Activated B cell treated with CpG ODN at 0.5 μM for 24 hours (primary cell): ENCODE results near the gene VEZF1. TPM values are rescaled to one million over a fixed set of nuclear protein-coding genes. Genes with fewer than 3 reads are reported as not detected.

Source experiments
- ATAC-seq: fragments of 200-7000 bp; cut with Tn5 transposase; one replicate; pipeline ENCODE4 v1.10.0; 2021; ENCODE audit warnings: low read depth, mild to moderate bottlenecking, moderate library complexity
- CTCF ChIA-PET: fragments of 350-600 bp; sonication (Branson Sonifier 250); formaldehyde crosslinking; loops from one replicate; lab custom pipeline; 2021; ENCODE audit warnings: antibody characterized with exemption; lab: Charles Lee
- POLR2A ChIA-PET: fragments of 350-600 bp; sonication (Branson Sonifier 250); formaldehyde crosslinking; loops from one replicate; lab custom pipeline; 2021; ENCODE audit warnings: antibody characterized with exemption; lab: Charles Lee
- DNase-seq: peaks from one replicate; pipeline ENCODE4 v3.0.0; 2022
- H3K27ac Mint-ChIP-seq: one replicate; pipeline ENCODE4 v1.8.0; 2020; ENCODE audit warnings: mixed read lengths
- H3K27me3 Mint-ChIP-seq: one replicate; pipeline ENCODE4 v1.8.0; 2021; ENCODE audit warnings: mixed read lengths
- H3K36me3 Mint-ChIP-seq: one replicate; pipeline ENCODE4 v1.8.0; 2021; ENCODE audit warnings: low read depth, mixed read lengths
- H3K4me1 Mint-ChIP-seq: one replicate; pipeline ENCODE4 v1.8.0; 2021; ENCODE audit warnings: mixed read lengths
- H3K4me3 Mint-ChIP-seq: one replicate; pipeline ENCODE4 v1.8.0; 2020; ENCODE audit warnings: mild to moderate bottlenecking, mixed read lengths
- H3K9me3 Mint-ChIP-seq: one replicate; pipeline ENCODE4 v1.8.0; 2020; ENCODE audit warnings: mixed read lengths
- intact Hi-C: fragments of 100-400 bp; cut with micrococcal nuclease; formaldehyde crosslinking; loops from one replicate; pipeline ENCODE4 v1.15.1; 2024
- total RNA-seq: library from RNA; stranded (reverse); gene quantifications from 2 replicates; pipeline ENCODE4 v1.2.3, GENCODE V29; 2022
- TF ChIP-seq, protein P1 (sequence below): fragments of 200-600 bp; IDR thresholded peaks from one replicate; pipeline ENCODE4 v1.8.0; 2022; ENCODE audit warnings: antibody characterized with exemption, mild to moderate bottlenecking

VEZF1 gene
- total RNA-seq, 1 donor from 2014 or later, result 45.1 TPM

DNA sequence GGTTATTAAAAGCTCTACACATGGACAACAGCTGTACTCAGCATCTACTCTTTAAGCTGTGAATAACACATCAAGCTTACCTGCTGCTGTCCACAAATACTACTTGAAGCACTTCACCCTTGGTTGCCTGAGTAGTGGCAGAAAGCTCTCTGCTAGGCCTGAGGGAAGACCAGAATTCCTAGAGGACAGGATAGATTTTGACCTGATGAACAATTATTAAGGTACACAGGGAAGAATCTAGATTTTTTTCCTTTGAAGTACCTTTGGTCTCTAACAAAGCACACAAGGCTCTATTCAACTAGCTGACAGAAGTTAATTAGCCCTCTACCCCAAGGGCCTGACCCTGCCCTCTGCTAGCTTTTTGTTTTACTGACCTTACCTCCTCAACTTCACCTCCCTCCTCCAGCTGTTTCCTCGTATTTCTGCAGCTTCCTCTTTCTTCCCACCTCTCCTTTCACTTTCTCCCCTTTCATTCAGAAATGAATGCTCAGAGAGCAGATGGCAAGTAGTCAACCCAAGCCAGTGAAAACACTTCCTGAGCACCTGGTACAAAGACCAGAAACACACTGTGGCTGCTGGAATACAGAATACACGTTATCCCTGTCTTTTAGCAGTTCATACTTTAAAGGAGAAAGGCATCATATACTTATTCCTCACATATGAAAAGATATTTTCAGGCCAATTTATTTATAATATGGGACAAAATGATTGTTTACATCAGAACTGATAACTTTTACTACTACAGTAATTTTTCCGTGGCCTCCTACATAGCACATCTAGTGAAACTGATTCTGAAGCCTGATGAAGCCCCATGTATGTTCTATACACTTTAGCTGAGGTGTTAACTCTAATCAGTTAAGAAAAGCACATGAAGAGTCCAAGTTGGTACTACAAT is 5.7 kb upstream of the VEZF1 start:
- Mint-ChIP-seq H3K27ac (peak overlapping the region; percentile 25), H3K9me3 (no peaks in the 10 kb centered on the region), H3K27me3 (no peaks in the 10 kb centered on the region), H3K4me3 (peak overlapping the region; percentile 30), H3K36me3 (peaks cover 9% of the 10 kb centered on the region), H3K4me1 (peaks cover 38% of the 10 kb centered on the region)
- ChIA-PET CTCF (interaction anchor here (0.8 to 11.4 kb wide), 8 partner anchors 54 to 143 kb away, joined by 3 to 242 read pairs (median 7); no protein-coding TSS in a partner anchor), POLR2A (interaction anchor here (1.1 to 2.0 kb wide), 5 partner anchors 14 to 144 kb away, joined by 4 to 12 read pairs (median 8); partner anchors contain the start of genes MRPS23 and SRSF1)
- intact Hi-C loops, result no loop called here
- TF ChIP-seq, protein P1, sequence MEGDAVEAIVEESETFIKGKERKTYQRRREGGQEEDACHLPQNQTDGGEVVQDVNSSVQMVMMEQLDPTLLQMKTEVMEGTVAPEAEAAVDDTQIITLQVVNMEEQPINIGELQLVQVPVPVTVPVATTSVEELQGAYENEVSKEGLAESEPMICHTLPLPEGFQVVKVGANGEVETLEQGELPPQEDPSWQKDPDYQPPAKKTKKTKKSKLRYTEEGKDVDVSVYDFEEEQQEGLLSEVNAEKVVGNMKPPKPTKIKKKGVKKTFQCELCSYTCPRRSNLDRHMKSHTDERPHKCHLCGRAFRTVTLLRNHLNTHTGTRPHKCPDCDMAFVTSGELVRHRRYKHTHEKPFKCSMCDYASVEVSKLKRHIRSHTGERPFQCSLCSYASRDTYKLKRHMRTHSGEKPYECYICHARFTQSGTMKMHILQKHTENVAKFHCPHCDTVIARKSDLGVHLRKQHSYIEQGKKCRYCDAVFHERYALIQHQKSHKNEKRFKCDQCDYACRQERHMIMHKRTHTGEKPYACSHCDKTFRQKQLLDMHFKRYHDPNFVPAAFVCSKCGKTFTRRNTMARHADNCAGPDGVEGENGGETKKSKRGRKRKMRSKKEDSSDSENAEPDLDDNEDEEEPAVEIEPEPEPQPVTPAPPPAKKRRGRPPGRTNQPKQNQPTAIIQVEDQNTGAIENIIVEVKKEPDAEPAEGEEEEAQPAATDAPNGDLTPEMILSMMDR, result no peak
- ATAC-seq (peak; percentile 18), DNase-seq (no peak)

- ChIA-PET POLR2A (interaction anchor here (0.7 to 1.5 kb wide), 2 partner anchors 52 to 142 kb away, joined by 3 to 4 read pairs; partner anchors contain the start of gene MRPS23), CTCF (interaction anchor here (1.4 to 1.8 kb wide), 3 partner anchors 8 to 133 kb away, joined by 3 to 6 read pairs (median 4); no protein-coding TSS in a partner anchor)
- intact Hi-C loops, result no loop called here
- no peak overlapping the region for H3K4me3 Mint-ChIP-seq
- H3K27ac Mint-ChIP-seq, result no peak overlapping the region
- TF ChIP-seq, protein P1, result no peak
- H3K27me3 Mint-ChIP-seq, result no peaks in the 10 kb centered on the region
- no peak for ATAC-seq
- peaks cover 8% of the 10 kb centered on the region for H3K36me3 Mint-ChIP-seq
- peaks cover 46% of the 10 kb centered on the region for H3K4me1 Mint-ChIP-seq
- no peaks in the 10 kb centered on the region for H3K9me3 Mint-ChIP-seq
- no peak for DNase-seq
These were observed 3.5 kb upstream of the VEZF1 start for GRCh38 chr17:57991537-57991936.

DNA sequence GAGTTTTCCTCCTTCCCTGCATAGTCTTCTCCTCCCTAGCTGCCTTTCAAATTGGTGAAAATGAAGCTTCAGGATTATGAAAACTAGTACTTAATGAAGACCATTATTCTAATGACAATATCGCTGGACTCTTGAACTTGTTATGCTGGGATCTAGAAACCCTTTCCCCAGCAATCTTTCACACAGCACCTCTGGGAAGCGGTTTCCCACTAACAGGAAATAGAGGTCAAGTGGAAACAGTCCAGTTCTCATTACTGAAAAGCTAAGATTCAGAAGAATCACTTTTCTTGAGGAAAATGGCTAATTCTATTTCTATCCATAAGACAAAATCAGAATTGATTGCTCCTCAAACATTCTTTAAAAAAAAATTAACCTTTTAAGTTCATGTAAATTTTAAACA is 2.0 kb upstream of the VEZF1 start:
- ChIA-PET POLR2A (interaction anchor here (0.6 to 3.1 kb wide), 5 partner anchors 8 to 352 kb away, joined by 3 to 22 read pairs (median 8); partner anchors contain the start of gene SRSF1), CTCF (interaction anchor here (1.1 to 1.8 kb wide), 4 partner anchors 9 to 132 kb away, joined by 4 to 6 read pairs (median 4); no protein-coding TSS in a partner anchor)
- intact Hi-C loops, result no loop called here
- Mint-ChIP-seq H3K27me3 (no peaks in the 10 kb centered on the region), H3K36me3 (peaks cover 13% of the 10 kb centered on the region), H3K9me3 (no peaks in the 10 kb centered on the region), H3K4me1 (peaks cover 52% of the 10 kb centered on the region), H3K4me3 (no peak overlapping the region), H3K27ac (no peak overlapping the region)
- no peak for ATAC-seq
- TF ChIP-seq, protein P1, result no peak
- DNase-seq, result no peak

DNA sequence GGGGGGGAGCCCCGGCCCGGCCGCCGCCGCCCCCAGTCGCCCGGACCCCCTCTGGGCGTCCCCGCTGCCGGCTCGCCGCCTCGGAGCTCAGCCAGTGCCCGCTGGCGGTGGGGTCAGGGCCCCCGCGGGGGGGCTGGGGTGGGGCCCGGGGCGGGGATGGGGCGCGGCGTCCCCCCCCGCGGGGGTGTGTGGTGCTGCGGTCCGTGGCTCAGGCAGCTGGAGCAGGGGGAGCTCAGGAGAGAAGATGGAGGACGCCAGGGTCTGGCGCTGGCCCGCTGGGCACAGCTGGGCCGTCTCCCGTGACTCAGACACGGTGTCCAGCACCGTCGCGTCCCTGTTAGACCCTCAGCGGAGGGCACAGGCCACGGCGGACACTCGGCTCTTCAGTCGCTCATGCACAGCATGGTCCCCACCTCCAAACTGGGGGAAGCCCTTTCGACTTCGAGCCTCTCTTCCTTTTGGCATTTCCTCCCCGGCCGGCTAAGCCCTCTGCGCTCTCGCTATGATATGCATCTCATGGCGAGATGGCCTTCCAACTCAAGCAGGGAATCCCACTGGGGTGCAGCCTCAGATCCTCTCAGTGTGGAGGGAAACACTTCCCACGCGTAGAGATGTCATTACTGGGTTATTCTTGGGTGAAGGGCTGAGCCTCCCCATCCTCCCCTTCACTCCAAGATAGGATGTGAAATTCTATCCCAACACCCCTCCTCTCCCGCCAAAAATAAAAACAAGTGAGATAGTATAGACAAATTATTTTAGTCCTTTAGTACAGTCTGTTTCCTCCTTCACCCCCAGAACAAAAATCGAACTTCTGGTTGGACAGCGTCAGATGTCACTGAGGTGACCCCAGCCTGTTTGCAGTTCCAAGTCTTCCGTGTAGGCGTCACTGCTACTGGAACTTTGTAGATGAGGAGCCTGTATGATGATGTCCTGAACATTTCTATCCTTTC is 522 bp upstream of the VEZF1 start:
- intact Hi-C loops, result loop anchor here (1.0 to 5.0 kb wide), 4 partner anchors 19 to 731 kb away; partner anchors contain the start of genes MRPS23, MSI2 and SRSF1
- ATAC-seq (peak; percentile 81), DNase-seq (peak; percentile 82)
- H3K27me3 Mint-ChIP-seq, result no peaks in the 10 kb centered on the region
- POLR2A ChIA-PET, result interaction anchor here (0.6 to 3.1 kb wide), 13 partner anchors 10 to 437 kb away, joined by 3 to 22 read pairs (median 4); partner anchors contain the start of genes CUEDC1, MRPS23 and SRSF1
- TF ChIP-seq, protein P1, result no peak
- CTCF ChIA-PET, result interaction anchor here (1.1 to 1.7 kb wide), 5 partner anchors 9 to 138 kb away, joined by 4 to 10 read pairs (median 4); partner anchors contain the start of gene MRPS23
- H3K4me1 Mint-ChIP-seq, result peaks cover 53% of the 10 kb centered on the region
- H3K9me3 Mint-ChIP-seq, result no peaks in the 10 kb centered on the region
- peak overlapping the region; percentile 93 for H3K27ac Mint-ChIP-seq
- H3K4me3 Mint-ChIP-seq, result peak overlapping the region; percentile 94
- peaks cover 22% of the 10 kb centered on the region for H3K36me3 Mint-ChIP-seq
